CD4-positive, alpha-beta T cell treated with Interleukin-1 beta for 1 hour (primary cell): ENCODE data around the gene EEF1G.

Experiments
- DNase-seq, 2 donors: peaks; one replicate each; pipeline ENCODE4 v3.0.0-alpha.2; 2020 to 2022

Gene EEF1G

GRCh38 chr11:62538470-62539237 is 35.0 kb downstream of the EEF1G start:
- no peak for DNase-seq

GRCh38 chr11:62536301-62536957 is 37.3 kb downstream of the EEF1G start:
- DNase-seq: no peak

GRCh38 chr11:62535802-62536201 is 37.9 kb downstream of the EEF1G start:
- DNase-seq: no peak

GRCh38 chr11:62534779-62535545 is 38.7 kb downstream of the EEF1G start:
- DNase-seq: no peak

- no peak for DNase-seq
These were observed 41.6 kb downstream of the EEF1G start for GRCh38 chr11:62532096-62532495.

GRCh38 chr11:62516736-62517371 is 56.8 kb downstream of the EEF1G start:
- DNase-seq: peak in 1 of 2 donors; percentile 20

GRCh38 chr11:62514151-62514550 is 59.5 kb downstream of the EEF1G start:
- peak; percentile 37 to 44 for DNase-seq

GRCh38 chr11:62513626-62514025 is 60.1 kb downstream of the EEF1G start:
- DNase-seq: peak; percentile 32 to 45

- peak in 1 of 2 donors; percentile 21 for DNase-seq
These were observed 60.7 kb downstream of the EEF1G start for GRCh38 chr11:62512961-62513360.
